PFSK-1 (cell line): ENCODE data around the gene TTN.

ENCODE experiments used
- FOXP2 ChIP-seq: optimal IDR thresholded peaks from 2 replicates; pipeline ENCODE3; 2011; ENCODE audit warnings: borderline replicate concordance, control low read depth, inconsistent platforms; ENCODE audit not compliant: insufficient read depth; ENCODE audit errors: extremely low read length, extremely low read depth
- POLR2AphosphoS5 ChIP-seq: IDR thresholded peaks from 2 replicates; pipeline ENCODE4 v1.6.1; 2012; ENCODE audit warnings: low read depth, mild to moderate bottlenecking, control low read depth, low read length, moderate library complexity
- REST ChIP-seq, 2 experiments: IDR thresholded peaks; 2 replicates each; pipeline versions ENCODE4 v1.6.1 to v1.8.0; 2011 to 2012; ENCODE audit warnings: low read depth in 2 of 2, low read length in 2 of 2, control low read depth in 1 of 2, inconsistent platforms in 1 of 2, mild to moderate bottlenecking in 1 of 2, moderate library complexity in 1 of 2; ENCODE audit not compliant: insufficient read depth in 1 of 2
- SIN3A ChIP-seq: IDR thresholded peaks from 2 replicates; pipeline ENCODE4 v1.6.1; 2012; ENCODE audit warnings: mild to moderate bottlenecking, low read length, moderate library complexity, borderline replicate concordance; ENCODE audit not compliant: insufficient read depth
- TAF1 ChIP-seq: IDR thresholded peaks from 2 replicates; pipeline ENCODE4 v1.6.1; 2012; ENCODE audit warnings: low read length, control low read depth, borderline replicate concordance; ENCODE audit not compliant: insufficient read depth

The TTN gene

GRCh38 chr2:178514664-178515063, 292.6 kb downstream of the TTN start:
- no peak for TF ChIP-seq SIN3A
- no peak for TF ChIP-seq TAF1
- TF ChIP-seq REST (IDR thresholded peaks at IDR 0.05; ENCODE audit: insufficient read depth in 1 of 2, low read depth in 2 of 2, low read length in 2 of 2) = no peak
- no peak for TF ChIP-seq POLR2AphosphoS5
- TF ChIP-seq FOXP2 = no peak

DNA sequence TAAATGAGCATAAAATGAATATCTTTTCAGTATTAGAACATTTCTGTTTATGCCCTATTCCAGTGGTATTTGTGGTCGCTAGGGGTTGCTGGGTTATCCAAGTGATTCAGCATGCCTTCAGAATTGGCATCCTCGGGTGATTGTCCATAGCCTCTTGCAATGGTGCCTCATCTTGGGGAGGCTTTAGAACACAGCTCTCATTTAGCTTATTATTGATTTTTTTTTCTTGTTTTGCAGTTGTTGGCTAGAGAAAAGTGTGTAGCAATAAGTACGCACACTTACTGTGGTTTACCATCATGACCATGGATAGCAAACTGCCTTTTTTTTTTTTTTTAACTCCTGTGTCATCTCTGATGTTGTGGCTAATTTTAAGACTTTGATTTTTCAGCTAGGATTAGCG, 293.3 kb downstream of the TTN start:
- TF ChIP-seq REST (IDR thresholded peaks at IDR 0.05; ENCODE audit: insufficient read depth in 1 of 2, low read depth in 2 of 2, low read length in 2 of 2) (no peak), SIN3A (no peak), POLR2AphosphoS5 (no peak), TAF1 (no peak), FOXP2 (no peak)

GRCh38 chr2:178512484-178512883, 294.7 kb downstream of the TTN start:
- TF ChIP-seq TAF1 = no peak
- no peak for TF ChIP-seq POLR2AphosphoS5
- no peak for TF ChIP-seq SIN3A
- TF ChIP-seq REST (IDR thresholded peaks at IDR 0.05; ENCODE audit: insufficient read depth in 1 of 2, low read depth in 2 of 2, low read length in 2 of 2) = no peak
- TF ChIP-seq FOXP2 = no peak

GRCh38 chr2:178510384-178510783, 296.8 kb downstream of the TTN start:
- no peak for TF ChIP-seq POLR2AphosphoS5
- TF ChIP-seq FOXP2 = no peak
- no peak for TF ChIP-seq TAF1
- no peak for TF ChIP-seq REST (IDR thresholded peaks at IDR 0.05; ENCODE audit: insufficient read depth in 1 of 2, low read depth in 2 of 2, low read length in 2 of 2)
- no peak for TF ChIP-seq SIN3A

GRCh38 chr2:178508646-178509045, 298.6 kb downstream of the TTN start:
- TF ChIP-seq TAF1 (no peak), POLR2AphosphoS5 (no peak), SIN3A (no peak), REST (IDR thresholded peaks at IDR 0.05; ENCODE audit: insufficient read depth in 1 of 2, low read depth in 2 of 2, low read length in 2 of 2) (no peak), FOXP2 (no peak)
